PC-3 (cell line): ENCODE measurements around the gene CPHXL.

Source experiments
- EZH2 ChIP-seq: fragments of 300-600 bp; sonication (generic); IDR thresholded peaks from one replicate; pipeline ENCODE4 v1.6.1; 2017; ENCODE audit warnings: antibody characterized with exemption, mild to moderate bottlenecking, low read length; ENCODE audit not compliant: unreplicated experiment
- TF ChIP-seq, protein P1 (sequence below): fragments of 300-600 bp; sonication (generic); conservative IDR thresholded peaks from 2 replicates; pipeline ENCODE4 v1.5.1; 2017; ENCODE audit warnings: antibody characterized with exemption, low read depth, mild to moderate bottlenecking, low read length

GRCh38 chr16:75742424-75743047, 16.2 kb upstream of the CPHXL start:
- TF ChIP-seq, protein P1, sequence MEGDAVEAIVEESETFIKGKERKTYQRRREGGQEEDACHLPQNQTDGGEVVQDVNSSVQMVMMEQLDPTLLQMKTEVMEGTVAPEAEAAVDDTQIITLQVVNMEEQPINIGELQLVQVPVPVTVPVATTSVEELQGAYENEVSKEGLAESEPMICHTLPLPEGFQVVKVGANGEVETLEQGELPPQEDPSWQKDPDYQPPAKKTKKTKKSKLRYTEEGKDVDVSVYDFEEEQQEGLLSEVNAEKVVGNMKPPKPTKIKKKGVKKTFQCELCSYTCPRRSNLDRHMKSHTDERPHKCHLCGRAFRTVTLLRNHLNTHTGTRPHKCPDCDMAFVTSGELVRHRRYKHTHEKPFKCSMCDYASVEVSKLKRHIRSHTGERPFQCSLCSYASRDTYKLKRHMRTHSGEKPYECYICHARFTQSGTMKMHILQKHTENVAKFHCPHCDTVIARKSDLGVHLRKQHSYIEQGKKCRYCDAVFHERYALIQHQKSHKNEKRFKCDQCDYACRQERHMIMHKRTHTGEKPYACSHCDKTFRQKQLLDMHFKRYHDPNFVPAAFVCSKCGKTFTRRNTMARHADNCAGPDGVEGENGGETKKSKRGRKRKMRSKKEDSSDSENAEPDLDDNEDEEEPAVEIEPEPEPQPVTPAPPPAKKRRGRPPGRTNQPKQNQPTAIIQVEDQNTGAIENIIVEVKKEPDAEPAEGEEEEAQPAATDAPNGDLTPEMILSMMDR, result no peak
- no peak for TF ChIP-seq EZH2
